ENCODE measurements around the gene DHRS3. TPM values are rescaled to one million over a fixed set of nuclear protein-coding genes. Genes with fewer than 3 reads are reported as not detected.

The DHRS3 gene
- polyA plus RNA-seq, 1 of the 3 experiments (the other 2 are of a cell fraction), result 44.8 TPM

DNA sequence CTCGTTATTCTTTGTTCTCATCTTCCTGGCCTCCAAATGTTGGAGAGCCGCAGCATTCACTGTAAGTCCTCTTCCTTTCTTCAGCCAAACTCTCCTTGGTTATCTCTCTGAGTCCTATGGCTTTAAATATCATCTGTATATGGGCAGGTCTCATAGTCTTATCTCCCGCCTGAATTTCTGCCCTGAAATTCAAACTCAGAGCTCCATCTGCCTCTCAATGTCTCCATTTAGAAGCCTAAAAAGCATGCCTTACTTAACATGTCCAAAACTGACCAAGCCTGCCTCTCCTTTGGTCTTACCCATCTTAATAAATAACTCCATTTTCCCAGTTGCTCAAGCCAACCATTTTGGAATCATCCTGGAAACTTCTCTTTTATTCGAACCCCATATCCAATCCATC is 80.7 kb downstream of the DHRS3 start:
- TF ChIP-seq FOXJ3 (CRISPR knock-in tag; IDR thresholded peaks at IDR 0.05), result no peak
- TF ChIP-seq TAF1 (IDR thresholded peaks at IDR 0.05; ENCODE audit: borderline replicate concordance, low read depth, low read length), result no peak
- no peak for TF ChIP-seq RFX5 (IDR thresholded peaks at IDR 0.05; ENCODE audit: low read length)
- no peak for TF ChIP-seq SMC3 (IDR thresholded peaks at IDR 0.05; ENCODE audit: low read depth, low read length)
- no peak for TF ChIP-seq EP300 (IDR thresholded peaks at IDR 0.05; ENCODE audit: borderline replicate concordance in 1 of 2, low read depth in 1 of 2, low read length in 1 of 2)
- TF ChIP-seq MEF2A (IDR thresholded peaks at IDR 0.05; ENCODE audit: borderline replicate concordance, low read depth), result no peak
- no peak for TF ChIP-seq TCF12 (IDR thresholded peaks at IDR 0.05)
- no peak for TF ChIP-seq NFIC (IDR thresholded peaks at IDR 0.05; ENCODE audit: borderline replicate concordance)
- no peak for TF ChIP-seq EZH2phosphoT487 (IDR thresholded peaks at IDR 0.05; ENCODE audit: borderline replicate concordance, low read depth)
- TF ChIP-seq GABPA (IDR thresholded peaks at IDR 0.05; ENCODE audit: low read depth), result no peak
- no peak for TF ChIP-seq JUND (IDR thresholded peaks at IDR 0.05)
- no peak for TF ChIP-seq POLR2AphosphoS5 (IDR thresholded peaks at IDR 0.05; ENCODE audit: low read depth, low read length)
- TF ChIP-seq RCOR1 (IDR thresholded peaks at IDR 0.05; ENCODE audit: low read length), result no peak
- TF ChIP-seq ELF1 (IDR thresholded peaks at IDR 0.05), result no peak
- TF ChIP-seq, protein P1, sequence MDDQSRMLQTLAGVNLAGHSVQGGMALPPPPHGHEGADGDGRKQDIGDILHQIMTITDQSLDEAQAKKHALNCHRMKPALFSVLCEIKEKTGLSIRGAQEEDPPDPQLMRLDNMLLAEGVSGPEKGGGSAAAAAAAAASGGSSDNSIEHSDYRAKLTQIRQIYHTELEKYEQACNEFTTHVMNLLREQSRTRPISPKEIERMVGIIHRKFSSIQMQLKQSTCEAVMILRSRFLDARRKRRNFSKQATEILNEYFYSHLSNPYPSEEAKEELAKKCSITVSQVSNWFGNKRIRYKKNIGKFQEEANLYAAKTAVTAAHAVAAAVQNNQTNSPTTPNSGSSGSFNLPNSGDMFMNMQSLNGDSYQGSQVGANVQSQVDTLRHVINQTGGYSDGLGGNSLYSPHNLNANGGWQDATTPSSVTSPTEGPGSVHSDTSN (IDR thresholded peaks at IDR 0.05), result no peak
- no peak for TF ChIP-seq RAD21 (IDR thresholded peaks at IDR 0.05; ENCODE audit: low read length)
- no peak for TF ChIP-seq CHD2 (IDR thresholded peaks at IDR 0.05; ENCODE audit: low read length, partially characterized antibody)
- TF ChIP-seq TEAD4 (IDR thresholded peaks at IDR 0.05; ENCODE audit: borderline replicate concordance, insufficient read depth), result no peak
- TF ChIP-seq, protein P2, sequence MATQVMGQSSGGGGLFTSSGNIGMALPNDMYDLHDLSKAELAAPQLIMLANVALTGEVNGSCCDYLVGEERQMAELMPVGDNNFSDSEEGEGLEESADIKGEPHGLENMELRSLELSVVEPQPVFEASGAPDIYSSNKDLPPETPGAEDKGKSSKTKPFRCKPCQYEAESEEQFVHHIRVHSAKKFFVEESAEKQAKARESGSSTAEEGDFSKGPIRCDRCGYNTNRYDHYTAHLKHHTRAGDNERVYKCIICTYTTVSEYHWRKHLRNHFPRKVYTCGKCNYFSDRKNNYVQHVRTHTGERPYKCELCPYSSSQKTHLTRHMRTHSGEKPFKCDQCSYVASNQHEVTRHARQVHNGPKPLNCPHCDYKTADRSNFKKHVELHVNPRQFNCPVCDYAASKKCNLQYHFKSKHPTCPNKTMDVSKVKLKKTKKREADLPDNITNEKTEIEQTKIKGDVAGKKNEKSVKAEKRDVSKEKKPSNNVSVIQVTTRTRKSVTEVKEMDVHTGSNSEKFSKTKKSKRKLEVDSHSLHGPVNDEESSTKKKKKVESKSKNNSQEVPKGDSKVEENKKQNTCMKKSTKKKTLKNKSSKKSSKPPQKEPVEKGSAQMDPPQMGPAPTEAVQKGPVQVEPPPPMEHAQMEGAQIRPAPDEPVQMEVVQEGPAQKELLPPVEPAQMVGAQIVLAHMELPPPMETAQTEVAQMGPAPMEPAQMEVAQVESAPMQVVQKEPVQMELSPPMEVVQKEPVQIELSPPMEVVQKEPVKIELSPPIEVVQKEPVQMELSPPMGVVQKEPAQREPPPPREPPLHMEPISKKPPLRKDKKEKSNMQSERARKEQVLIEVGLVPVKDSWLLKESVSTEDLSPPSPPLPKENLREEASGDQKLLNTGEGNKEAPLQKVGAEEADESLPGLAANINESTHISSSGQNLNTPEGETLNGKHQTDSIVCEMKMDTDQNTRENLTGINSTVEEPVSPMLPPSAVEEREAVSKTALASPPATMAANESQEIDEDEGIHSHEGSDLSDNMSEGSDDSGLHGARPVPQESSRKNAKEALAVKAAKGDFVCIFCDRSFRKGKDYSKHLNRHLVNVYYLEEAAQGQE (IDR thresholded peaks at IDR 0.05; ENCODE audit: low read depth, low read length), result no peak
- TF ChIP-seq, protein P3, sequence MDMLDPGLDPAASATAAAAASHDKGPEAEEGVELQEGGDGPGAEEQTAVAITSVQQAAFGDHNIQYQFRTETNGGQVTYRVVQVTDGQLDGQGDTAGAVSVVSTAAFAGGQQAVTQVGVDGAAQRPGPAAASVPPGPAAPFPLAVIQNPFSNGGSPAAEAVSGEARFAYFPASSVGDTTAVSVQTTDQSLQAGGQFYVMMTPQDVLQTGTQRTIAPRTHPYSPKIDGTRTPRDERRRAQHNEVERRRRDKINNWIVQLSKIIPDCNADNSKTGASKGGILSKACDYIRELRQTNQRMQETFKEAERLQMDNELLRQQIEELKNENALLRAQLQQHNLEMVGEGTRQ (IDR thresholded peaks at IDR 0.05; ENCODE audit: borderline replicate concordance, low read depth, low read length), result no peak
- DNase-seq, result no peak
- Histone ChIP-seq H3K4me1 (ENCODE audit: control insufficient read depth in 1 of 2, insufficient read depth in 2 of 2, low read depth in 1 of 2, low read length in 1 of 2) (peaks cover 0 to 4% of the 10 kb centered on the region in 2 experiments; a peak in 1 of 4 replicates), H3F3A (replicated peaks; ENCODE audit: insufficient read depth) (no peaks in the 10 kb centered on the region), H3K9me3 (no peaks in the 10 kb centered on the region), H3K4me2 (no peak overlapping the region), H3K27ac (ENCODE audit: low read depth in 2 of 2, low read length in 1 of 2) (no peak overlapping the region), H3K9ac (no peak overlapping the region), H3K27me3 (ENCODE audit: insufficient read depth) (no peaks in the 10 kb centered on the region), H3K4me3 (ENCODE audit: low read depth in 2 of 2, low read length in 1 of 2) (no peak overlapping the region), H3K36me3 (replicated peaks in 1 of 2; ENCODE audit: control insufficient read depth in 1 of 2, insufficient read depth in 2 of 2, low read length in 1 of 2) (no peaks in the 10 kb centered on the region), H4K20me1 (ENCODE audit: insufficient read depth) (no peaks in the 10 kb centered on the region), H3K79me2 (ENCODE audit: insufficient read depth) (no peaks in the 10 kb centered on the region), H2AFZ (ENCODE audit: low read depth) (no peak overlapping the region), H3K9me2 (no peaks in the 10 kb centered on the region)
- 91% methylated on average over 4 of the region's 4 CpGs for WGBS (ENCODE audit: low lambda C conversion rate)
- POLR2A ChIA-PET, result no interaction called here
- CTCF ChIA-PET, result interaction anchor here (1.4 kb wide), 1 partner anchor 198 kb away, joined by 4 read pairs; no protein-coding TSS in a partner anchor
